ENCODE results near the gene ARRDC1. TPM values are rescaled to one million over a fixed set of nuclear protein-coding genes. Genes with fewer than 3 reads are reported as not detected.
"Not testable (repeated sequence)": the region's sequence is repeated elsewhere in the genome, so short reads cannot be mapped to it uniquely, and the experiment has no call there.

ARRDC1 gene
- polyA plus RNA-seq, 3 donors: 25.0 to 28.0 (median 26.4) TPM

DNA sequence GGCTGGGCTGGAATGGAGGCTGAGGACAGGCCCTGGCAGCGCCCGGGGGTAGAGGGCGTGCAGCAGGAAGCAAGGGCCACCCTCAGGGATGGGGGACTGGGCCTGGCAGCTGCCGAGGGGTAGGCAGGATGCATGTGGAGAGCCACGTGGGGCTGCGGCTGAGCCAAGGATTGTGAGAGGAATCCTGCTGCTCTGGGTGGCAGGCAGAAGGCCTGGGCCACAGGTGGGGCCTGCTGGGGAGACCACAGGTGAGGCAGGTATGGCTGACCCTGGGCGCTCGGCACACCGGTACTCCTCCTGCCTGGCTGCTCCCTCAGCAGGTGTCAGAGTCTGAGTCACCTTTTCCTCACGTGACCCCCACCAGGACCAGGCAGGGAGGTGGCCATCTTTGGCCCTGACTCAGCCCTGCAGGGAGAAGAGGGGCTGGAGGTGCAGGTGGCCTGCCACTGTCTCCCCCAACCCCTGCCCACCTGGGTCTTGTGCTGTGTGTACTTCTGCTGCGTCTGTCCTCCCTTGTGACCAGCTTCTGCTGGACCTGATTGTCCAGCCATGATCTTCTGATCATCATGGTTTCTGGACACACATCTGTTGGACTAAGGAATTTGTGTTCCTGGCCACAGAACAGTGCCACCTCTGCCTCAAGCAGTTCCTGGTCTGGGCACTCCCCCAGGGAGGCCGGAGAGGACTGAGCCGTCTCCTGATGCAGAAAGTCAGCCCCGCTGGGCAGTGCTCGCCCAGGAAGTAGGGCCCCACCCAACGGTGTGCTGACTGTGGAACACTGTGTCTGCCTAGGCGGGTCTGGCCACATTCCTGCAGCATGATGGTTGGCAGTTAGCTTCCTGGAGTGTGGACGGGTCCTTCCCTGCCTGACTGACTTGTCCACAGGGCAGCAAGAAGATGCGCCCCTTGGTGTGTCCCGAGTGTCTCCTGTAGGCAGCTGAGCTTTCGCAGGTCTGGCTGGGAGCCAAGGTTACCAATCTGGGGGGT, 6.4 kb downstream of the ARRDC1 start:
- DNase-seq (ENCODE audit: low read depth in 3 of 3, low spot score in 2 of 3): no peak

DNA sequence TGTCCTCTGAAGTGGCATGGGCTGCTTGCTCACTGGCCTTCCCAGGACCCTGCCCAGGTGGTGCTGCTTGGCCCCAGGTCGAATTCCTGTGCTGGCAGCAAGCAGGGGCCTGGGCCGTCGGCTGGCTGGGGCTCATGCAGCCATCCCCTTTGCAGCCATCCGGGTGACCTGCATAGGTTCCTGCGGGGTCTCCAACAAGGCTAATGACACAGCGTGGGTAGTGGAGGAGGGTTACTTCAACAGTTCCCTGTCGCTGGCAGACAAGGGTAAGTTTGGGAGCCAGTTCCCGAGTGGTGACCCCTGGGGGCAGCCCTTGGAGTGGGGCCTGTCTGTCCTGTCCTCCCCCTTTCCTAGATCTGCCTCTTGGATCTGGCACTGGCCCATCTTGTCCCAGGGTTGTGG, 7.3 kb downstream of the ARRDC1 start:
- no peak for DNase-seq (ENCODE audit: low read depth in 3 of 3, low spot score in 2 of 3)

DNA sequence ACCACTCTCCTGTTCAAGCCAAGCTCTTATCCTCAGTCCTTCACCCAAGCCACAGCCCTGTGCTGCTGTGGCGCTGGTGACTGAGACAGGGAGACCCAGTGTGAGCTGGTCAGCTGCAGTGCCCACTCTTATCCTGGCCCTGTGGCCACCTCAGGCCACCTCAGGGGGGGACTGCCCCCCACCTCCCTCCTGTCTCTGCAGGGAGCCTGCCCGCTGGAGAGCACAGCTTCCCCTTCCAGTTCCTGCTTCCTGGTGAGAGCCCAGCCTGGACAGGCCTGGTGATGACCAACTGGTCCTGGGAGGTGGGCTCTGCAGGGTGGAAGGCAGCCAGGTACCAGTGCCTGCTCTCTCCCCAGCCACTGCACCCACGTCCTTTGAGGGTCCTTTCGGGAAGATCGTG, 7.8 kb downstream of the ARRDC1 start:
- DNase-seq (ENCODE audit: low read depth in 3 of 3, low spot score in 2 of 3): no peak

DNA sequence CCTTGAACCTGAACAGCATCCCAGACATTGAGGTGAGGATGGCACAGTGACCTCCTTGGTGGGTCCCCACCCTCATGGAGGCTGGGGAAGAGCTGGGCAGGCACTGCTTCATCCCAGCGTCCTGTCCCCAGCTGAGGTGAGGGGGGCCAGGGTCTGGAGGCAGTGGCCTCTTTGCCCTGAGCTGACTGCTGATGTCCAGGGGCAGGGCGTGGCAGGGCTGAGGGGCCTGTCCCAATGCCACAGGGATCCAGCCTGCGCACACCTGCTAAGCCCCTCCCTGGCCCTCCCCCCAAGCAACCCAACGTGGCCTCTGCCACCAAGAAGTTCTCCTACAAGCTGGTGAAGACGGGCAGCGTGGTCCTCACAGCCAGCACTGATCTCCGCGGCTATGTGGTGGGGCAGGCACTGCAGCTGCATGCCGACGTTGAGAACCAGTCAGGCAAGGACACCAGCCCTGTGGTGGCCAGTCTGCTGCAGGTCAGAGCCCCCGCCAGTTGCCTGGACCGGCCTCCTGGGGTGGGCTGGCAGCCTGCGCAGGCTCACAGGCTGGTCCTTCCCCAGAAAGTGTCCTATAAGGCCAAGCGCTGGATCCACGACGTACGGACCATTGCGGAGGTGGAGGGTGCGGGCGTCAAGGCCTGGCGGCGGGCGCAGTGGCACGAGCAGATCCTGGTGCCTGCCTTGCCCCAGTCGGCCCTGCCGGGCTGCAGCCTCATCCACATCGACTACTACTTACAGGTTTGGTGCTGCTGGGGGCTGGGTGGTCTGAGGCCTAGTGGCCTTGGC, 8.4 kb downstream of the ARRDC1 start:
- DNase-seq (ENCODE audit: low read depth in 3 of 3, low spot score in 2 of 3): no peak

DNA sequence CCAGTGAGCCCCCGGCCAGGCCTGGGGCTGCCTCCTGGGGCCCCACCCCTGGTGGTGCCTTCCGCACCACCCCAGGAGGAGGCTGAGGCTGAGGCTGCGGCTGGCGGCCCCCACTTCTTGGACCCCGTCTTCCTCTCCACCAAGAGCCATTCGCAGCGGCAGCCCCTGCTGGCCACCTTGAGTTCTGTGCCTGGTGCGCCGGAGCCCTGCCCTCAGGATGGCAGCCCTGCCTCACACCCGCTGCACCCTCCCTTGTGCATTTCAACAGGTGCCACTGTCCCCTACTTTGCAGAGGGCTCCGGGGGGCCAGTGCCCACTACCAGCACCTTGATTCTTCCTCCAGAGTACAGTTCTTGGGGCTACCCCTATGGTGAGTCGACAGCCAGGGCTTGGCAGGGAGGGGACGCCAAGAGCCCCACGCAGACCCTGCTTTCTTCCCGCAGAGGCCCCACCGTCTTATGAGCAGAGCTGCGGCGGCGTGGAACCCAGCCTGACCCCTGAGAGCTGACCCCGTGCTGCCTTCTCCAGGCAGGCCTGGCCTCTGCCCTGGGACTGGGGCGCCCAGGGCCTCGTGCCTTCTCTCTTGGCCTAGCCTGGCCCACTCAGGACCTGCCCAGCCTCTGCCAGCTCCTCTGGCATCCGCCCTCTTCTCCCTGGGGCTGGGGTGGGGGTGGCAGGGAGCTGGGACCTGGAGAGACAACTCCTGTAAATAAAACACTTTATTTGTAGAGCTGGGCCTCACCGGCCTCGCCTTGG, 9.3 kb downstream of the ARRDC1 start:
- no peak for DNase-seq (ENCODE audit: low read depth in 3 of 3, low spot score in 2 of 3)

DNA sequence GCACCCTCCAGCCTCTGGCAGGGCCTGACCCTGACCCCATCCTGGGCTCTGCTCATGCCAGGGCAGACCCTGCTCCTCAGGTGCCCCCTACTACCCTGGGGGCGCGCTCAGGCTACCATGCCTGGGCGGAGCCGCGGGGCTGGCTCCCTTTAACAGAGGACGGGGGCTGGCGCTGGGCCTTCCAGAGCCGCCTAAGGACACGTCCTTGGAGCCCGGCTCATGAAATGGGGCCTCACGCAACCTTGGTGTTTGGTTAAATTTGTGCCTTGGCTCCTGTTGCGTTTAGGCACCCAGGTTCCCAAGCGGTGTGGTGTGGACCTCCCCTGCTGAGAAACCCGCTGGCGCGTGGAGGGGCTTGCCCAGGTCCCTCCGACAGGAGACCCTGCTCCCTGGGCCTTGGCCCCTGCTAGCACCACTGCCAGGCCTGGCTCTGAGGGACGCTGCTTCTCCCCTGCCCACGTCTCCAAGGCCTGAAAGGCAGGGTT, 9.9 kb downstream of the ARRDC1 start:
- DNase-seq (ENCODE audit: low read depth in 3 of 3, low spot score in 2 of 3): no peak

DNA sequence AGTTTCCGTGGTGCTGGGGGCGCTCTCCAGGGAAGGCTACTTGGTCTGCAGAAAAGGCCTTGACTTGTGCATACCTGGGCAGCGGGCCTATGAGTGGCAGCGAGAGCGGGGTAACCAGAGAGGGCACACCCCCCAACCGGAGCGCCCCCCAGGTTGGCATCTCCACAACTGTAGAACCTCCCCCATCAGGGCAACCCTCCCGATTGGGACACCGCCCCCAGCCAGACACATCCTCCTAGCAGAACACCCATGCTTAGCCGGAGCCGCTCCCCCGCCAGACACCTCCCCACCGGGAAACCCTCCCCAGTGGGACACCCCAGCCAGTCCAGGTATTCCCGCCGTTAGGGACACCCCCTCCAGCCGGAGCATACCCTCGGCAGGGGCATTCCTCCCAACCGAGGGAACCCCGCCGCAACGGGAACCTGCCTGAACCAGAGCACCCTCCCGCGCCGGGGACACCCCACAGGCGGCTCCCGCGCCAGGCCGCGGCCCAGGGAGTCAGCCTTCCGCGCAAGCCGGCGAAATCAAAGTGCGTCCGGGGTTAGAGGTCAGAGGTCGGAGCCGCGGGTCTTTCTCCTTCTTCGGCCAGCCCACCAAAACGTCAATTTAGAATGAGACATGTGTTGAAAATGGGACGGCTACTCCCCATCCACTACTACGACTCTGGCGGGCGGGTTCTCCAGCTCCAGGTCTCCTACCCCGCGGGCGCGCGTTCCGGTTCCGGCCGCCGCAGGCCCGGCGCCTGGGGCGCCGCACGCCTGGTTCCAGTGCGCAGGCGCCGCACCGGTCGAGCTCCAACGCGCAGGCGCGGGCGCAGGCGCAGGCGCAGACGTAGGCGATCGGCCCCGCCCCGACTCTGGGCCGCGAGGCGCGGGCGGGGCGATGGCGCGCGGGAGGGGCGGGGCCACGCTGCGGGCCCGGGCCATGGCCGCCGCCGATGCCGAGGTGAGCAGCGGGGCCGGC, 12.9 kb downstream of the ARRDC1 start, which contains the start of gene EHMT1:
TSS of gene EHMT1 (plus strand) at position 901 of the 963 bp plus-strand sequence. CDS start at position 925, 24 bp downstream.
- DNase-seq (ENCODE audit: low read depth in 3 of 3, low spot score in 2 of 3): peak in 2 of 3 donors; percentile 72 to 75

DNA sequence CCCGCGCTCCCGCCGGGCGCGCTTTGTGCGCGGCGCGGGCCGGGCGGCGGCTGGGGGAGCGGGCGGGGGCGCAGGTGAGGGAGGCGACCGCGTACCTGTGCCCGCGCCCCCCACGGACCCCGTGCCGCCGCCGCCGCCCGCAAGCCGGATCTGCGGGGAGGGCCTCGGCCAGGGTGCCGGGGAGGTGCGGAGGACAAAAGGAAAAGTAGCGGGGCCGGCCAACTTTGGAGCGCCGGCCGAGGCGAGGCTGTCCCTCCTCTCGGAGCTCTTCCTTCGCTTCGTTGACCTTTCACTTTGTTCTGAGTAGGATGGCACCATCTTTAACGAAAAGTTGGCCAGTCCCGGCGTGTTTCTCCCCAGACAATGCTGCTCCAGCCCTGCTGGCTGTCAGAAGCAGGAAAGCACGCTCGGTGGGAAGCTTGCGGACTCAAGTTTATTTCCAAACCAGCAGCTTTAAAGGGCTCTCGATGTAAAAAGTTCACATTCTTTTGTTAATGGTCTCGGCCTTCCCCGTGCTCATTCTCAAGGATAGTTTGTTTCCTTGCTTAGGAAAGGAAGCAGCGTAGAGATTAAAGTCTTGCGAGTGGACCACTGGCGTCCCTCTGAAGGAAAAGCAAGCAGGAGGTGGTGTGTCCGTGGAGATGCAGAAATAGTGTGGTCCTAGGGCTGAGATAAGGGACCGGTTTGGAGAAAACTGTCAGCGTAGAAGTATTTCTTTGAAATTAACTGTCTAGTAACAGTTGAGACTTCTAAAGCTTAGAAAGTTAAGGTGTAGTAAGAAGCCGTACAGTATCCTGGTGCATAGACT, 14.0 kb downstream of the ARRDC1 start:
- no peak for DNase-seq (ENCODE audit: low read depth in 3 of 3, low spot score in 2 of 3)

DNA sequence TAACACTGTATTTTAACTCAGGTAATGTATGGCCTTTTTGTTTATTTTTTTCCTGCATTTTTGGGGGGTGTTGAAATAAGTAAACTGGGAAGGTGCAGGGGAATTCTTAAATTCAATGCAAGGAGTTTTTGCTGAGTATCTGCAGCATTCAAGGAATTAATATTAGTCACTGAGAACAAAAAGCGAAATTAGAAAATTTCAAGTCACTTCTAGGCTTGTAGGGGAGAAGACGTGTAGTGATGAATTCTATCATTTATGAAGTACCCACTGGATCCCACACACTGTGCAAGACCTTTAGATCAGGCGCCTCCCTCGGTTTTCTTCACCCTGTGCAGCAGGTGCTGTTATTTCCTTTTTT, 14.5 kb downstream of the ARRDC1 start:
- no peak for DNase-seq (ENCODE audit: low read depth in 3 of 3, low spot score in 2 of 3)

DNA sequence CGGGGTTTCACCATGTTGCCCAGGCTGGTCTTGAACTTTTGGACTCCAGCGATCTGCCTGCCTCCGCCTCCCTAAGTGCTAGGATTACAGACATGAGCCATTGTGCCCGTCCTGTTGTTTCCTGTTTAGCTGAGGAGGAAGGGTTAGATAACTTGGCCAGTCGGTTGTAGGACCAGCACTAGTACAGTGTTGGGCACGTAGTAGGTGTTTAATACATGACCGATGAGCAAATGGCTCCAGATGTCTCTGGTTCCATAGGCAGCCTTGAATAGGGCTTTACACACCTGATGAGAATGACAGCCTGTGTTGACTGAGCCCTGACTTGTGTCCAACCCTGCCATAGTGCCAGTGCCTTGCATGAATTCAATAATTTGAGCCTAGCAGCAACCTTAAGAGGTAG, 15.1 kb downstream of the ARRDC1 start:
- DNase-seq (ENCODE audit: low read depth in 3 of 3, low spot score in 2 of 3): no peak

DNA sequence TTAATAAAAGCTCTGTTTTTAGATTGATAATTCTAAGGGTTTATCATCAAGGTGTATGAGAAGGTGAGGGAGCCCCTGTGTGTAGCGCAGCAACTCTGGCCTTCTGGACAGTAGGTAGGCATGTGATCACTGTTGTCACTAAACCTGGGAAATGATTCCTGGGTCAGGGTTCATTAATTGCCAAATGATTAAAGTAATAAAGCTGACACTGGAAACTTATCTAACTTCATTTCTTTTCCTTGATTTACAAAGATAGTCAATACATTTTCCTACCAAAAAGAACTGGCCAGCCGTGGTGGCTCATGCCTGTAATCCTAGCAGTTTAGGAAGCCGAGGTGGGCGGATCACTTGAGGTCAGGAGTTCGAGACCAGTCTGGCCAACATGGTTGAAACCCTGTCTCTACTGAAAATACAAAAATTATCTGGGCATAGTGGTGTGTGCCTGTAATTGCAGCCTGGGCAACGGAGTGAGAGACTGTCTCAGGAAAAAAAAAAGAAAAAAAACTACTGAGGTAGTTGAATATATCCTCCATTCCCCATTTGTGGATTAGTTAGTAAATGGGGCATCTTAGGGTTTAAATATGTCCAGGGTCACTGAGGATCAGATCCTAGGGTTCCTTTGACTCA, 15.8 kb downstream of the ARRDC1 start:
- DNase-seq (ENCODE audit: low read depth in 3 of 3, low spot score in 2 of 3): no peak

DNA sequence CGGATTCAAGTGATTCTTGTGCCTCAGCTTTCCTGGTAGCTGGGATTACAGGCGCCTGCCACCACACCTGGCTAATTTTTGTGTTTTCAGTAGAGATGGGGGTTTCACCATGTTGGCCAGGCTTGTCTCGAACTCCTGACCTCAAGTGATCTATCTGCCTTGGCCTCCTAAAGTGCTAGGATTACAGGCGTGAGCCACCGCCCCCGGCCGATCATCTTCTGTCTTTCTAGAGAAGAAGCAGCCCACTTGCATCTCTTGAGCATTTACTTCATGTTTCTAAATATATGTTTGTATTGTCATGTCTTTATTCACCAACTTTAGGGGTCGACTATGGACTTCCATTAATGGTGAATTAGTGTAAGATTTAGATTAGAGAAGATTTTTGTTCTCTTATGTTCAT, 16.7 kb downstream of the ARRDC1 start:
- not testable (repeated sequence) for DNase-seq (ENCODE audit: low read depth in 3 of 3, low spot score in 2 of 3)

DNA sequence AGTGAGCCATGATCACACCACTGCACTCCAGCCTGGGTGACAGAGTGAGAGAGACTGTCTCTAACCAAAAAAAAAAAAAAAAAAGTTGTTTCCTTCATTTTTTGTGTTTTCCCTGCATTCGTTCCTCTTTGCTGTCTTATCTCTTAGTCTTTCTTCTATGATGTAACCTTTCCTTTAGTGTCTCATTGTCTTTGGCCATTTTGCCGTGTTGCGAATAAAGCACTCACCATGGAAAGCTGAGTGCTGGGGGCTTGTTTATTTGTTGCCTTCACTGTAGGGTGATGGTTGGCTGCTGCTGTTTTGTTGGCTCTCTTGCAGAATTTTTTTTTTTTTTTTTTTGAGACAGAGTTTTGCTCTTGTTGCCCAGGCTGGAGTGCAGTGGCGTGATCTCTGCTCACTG, 21.0 kb downstream of the ARRDC1 start:
- DNase-seq (ENCODE audit: low read depth in 3 of 3, low spot score in 2 of 3): no peak

DNA sequence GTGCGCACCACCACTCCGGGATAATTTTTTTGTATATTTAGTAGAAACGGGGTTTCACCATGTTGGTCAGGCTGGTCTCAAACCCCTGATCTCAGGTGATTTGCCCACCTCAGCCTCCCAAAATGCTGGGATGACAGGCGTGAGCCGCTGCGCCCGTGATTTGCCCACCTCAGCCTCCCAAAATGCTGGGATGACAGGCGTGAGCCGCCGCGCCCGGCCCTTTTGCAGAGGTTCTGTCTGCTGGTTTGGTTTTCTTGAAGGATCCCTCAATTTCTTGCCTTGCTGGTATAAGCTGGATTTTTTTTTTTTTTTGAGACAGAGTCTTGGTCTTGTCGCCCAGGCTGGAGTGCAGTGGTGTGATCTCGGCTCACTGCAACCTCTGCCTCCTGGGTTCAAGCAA, 21.9 kb downstream of the ARRDC1 start:
- not testable (repeated sequence) for DNase-seq (ENCODE audit: low read depth in 3 of 3, low spot score in 2 of 3)

DNA sequence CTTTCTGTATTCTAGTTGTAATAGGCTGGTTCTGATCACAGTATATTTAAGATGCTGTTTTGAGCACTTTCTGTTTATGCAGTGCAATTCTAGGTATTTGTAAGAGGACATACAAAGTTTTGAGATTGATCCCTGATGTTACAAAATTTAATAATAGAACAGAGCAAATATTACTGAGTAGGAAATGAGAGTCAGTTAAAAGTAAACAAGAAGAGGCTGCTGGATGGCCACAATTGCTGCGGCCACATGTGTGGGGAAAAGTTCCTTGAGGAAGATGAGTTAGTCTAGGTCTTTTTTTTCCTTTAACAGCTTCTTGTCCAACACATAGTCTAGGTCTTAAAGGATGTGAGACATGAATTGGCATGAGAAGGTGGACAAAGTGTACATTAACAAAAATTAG, 24.6 kb downstream of the ARRDC1 start:
- no peak for DNase-seq (ENCODE audit: low read depth in 3 of 3, low spot score in 2 of 3)

DNA sequence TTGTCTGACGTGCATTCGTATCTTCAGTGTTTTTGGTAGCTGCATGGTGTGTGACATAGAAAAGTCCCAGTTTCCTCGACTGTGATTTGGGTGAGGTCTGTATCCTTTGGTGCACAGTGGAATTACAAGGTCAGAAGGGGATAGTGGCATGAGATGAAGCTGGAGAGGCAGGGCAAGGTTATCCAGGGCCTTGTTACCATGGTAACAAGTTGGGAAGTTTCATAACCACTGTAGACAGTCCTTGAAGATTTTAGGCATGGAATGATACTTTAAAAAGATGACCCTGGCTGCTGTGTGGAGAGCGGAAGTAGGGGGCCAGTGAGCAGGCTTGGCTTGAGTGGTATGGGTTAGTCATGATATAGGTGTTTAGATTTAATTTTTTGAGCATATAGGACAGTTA, 25.2 kb downstream of the ARRDC1 start:
- DNase-seq (ENCODE audit: low read depth in 3 of 3, low spot score in 2 of 3): no peak

DNA sequence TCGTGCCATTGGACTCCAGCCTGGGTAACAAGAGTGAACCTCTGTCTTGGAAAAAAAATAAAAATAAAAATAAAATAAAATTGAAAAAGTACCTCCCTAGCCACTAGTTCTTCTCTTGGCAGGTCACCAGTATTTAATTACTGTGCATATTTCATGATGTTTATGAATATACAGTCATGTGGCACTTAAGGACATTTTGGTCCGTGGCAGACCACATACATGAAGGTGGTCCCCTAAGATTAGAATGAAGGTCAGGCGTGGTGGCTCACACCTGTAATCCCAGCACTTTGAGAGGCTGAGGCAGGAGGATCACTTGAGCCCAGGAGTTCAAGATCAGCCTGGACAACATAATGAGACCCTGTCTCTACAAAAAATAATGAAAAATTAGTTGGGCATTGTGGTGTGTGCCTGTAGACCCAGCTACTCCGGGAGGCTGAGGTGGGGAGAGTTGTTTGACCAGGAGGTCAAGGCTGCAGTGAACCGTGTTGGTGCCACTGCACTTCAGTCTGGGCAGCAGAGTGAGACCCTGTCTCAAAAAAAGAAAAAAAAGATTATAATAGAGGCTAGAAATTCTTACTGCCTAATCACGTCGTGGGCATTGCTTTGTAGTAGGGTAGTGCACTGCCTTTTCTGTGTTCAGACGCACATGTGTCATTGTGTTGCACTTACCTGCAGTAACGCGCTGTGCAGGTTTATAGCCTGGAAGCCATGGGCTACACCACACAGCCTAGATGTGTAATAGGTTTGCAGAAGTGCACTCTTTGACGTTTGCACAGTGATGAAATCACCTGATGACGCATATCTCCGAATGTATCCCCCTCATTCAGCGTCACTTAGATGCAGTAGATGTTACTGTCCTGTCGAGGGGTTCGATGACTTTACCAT, 26.1 kb downstream of the ARRDC1 start:
- DNase-seq (ENCODE audit: low read depth in 3 of 3, low spot score in 2 of 3): no peak
